Keratinocyte (primary cell): ENCODE data around the gene LCE3E.

ENCODE experiments used
- EZH2 ChIP-seq: IDR thresholded peaks from one replicate; pipeline ENCODE4 v1.6.1; 2012; ENCODE audit warnings: inconsistent platforms, mild to moderate bottlenecking, low read length, moderate library complexity
- TF ChIP-seq, protein P1 (sequence below), 3 experiments: IDR thresholded peaks in 1 of 3; conservative IDR thresholded peaks in 1 of 3; optimal IDR thresholded peaks in 1 of 3; 2 replicates in 2 of 3; 3 replicates in 1 of 3; pipeline versions ENCODE3 to v1.5.1; 2011; ENCODE audit warnings: low read length in 3 of 3, mild to moderate bottlenecking in 3 of 3, moderate library complexity in 2 of 3, control low read depth in 1 of 3, inconsistent platforms in 1 of 3; ENCODE audit not compliant: insufficient read depth in 2 of 3; ENCODE audit errors: extremely low read depth in 1 of 3

DNA sequence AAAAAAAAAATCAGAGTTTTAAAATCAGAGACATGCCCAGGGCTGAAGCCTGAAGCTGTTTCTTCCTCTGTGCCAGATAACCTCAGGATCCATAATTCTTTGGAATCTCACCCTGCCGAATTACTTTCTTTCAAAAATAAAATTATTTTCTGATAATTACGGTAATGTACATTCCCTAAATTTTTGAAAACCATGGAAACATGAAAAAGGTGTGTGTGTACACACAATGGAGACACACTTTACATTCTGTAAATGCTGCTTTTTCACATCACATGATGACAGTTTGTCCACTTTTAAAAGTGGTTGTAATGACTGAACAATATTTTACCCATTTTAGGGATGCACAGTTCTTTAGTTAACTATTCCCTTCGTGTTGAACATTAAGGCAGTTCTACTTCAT lies 30.8 kb downstream of the LCE3E start:
- TF ChIP-seq, protein P1, sequence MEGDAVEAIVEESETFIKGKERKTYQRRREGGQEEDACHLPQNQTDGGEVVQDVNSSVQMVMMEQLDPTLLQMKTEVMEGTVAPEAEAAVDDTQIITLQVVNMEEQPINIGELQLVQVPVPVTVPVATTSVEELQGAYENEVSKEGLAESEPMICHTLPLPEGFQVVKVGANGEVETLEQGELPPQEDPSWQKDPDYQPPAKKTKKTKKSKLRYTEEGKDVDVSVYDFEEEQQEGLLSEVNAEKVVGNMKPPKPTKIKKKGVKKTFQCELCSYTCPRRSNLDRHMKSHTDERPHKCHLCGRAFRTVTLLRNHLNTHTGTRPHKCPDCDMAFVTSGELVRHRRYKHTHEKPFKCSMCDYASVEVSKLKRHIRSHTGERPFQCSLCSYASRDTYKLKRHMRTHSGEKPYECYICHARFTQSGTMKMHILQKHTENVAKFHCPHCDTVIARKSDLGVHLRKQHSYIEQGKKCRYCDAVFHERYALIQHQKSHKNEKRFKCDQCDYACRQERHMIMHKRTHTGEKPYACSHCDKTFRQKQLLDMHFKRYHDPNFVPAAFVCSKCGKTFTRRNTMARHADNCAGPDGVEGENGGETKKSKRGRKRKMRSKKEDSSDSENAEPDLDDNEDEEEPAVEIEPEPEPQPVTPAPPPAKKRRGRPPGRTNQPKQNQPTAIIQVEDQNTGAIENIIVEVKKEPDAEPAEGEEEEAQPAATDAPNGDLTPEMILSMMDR (optimal IDR thresholded peaks at IDR 0.05 in 1 of 3, IDR thresholded peaks at IDR 0.05 in 1 of 3, conservative IDR thresholded peaks at IDR 0.05 in 1 of 3; ENCODE audit: extremely low read depth in 1 of 3, insufficient read depth in 2 of 3, low read length in 3 of 3): no peak
- TF ChIP-seq EZH2: no peak
